Upper lobe of left lung (tissue), 4 donors: ENCODE results near the gene ADCY7.

Experiments
- CTCF ChIP-seq, 6 experiments: fragments of 450-650 bp in 4 of 6; fragments of 200-600 bp in 2 of 6; sonication (generic) in 2 of 6; IDR thresholded peaks; one replicate each; pipeline ENCODE4 v1.5.1; 2016 to 2019; ENCODE audit warnings: antibody characterized with exemption in 6 of 6
- EP300 ChIP-seq, 4 donors: sonication (generic); formaldehyde crosslinking; IDR thresholded peaks; one replicate each; pipeline ENCODE4 v1.5.1; 2017; ENCODE audit warnings: antibody characterized with exemption in 4 of 4, control low read depth in 2 of 4
- POLR2A ChIP-seq, 4 donors: fragments of 450-650 bp; IDR thresholded peaks; one replicate each; pipeline ENCODE4 v1.5.1; 2016 to 2017; ENCODE audit warnings: antibody characterized with exemption in 4 of 4, mild to moderate bottlenecking in 2 of 4

DNA sequence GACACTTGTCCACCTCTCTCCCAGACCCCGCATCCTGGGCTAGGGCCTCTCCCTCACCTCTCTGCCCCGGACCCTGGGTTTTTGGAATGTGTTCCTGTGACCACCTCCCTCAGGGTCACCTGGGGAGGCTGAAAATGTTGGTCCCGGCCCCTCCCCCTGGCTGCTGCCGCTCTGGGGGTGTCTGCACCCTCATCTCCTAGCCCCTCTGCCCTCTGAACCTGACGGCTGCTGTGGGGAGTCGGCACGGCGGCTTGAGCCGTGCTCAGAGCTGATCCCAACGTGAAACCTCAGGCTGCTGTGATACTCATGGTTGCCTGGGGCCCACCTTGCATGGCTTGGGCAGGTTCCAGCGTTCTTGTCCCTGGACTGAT is 42.8 kb downstream of the ADCY7 start:
- no peak for TF ChIP-seq EP300 (IDR thresholded peaks at IDR 0.05)
- no peak for TF ChIP-seq CTCF (IDR thresholded peaks at IDR 0.05)
- TF ChIP-seq POLR2A (IDR thresholded peaks at IDR 0.05) = no peak
